Activated effector memory CD4-positive, alpha-beta T cell treated with anti-CD3 and anti-CD28 coated beads, Interleukin-2, amount 50 U/mL, for 16 hours (primary cell): ENCODE results near the gene THOC5.
A peak's percentile ranks its signal among the peaks of the same experiment; 100 is the strongest.
"Not testable (repeated sequence)": the region's sequence is repeated elsewhere in the genome, so short reads cannot be mapped to it uniquely, and the experiment has no call there.

Experiments
- DNase-seq: peaks from one replicate; pipeline ENCODE4 v3.0.0-alpha.2; 2020

The THOC5 gene

GRCh38 chr22:29553351-29554224 lies at the start of gene THOC5:
THOC5 (minus strand) TSS chr22:29553757; CDS start chr22:29549147, 4,610 bp downstream.
- peak; percentile 96 for DNase-seq

- DNase-seq, result no peak
These were observed 45.1 kb upstream of the THOC5 start for GRCh38 chr22:29598684-29599020.

GRCh38 chr22:29597871-29598683 lies 44.5 kb upstream of the THOC5 start:
- not testable (repeated sequence) for DNase-seq

- DNase-seq, result no peak
These were observed 42.9 kb upstream of the THOC5 start for GRCh38 chr22:29596408-29596807.

GRCh38 chr22:29594447-29594846 lies 40.9 kb upstream of the THOC5 start:
- not testable (repeated sequence) for DNase-seq

GRCh38 chr22:29593923-29594322 lies 40.4 kb upstream of the THOC5 start:
- no peak for DNase-seq

- no peak for DNase-seq
These were observed 34.6 kb upstream of the THOC5 start for GRCh38 chr22:29587938-29588699.

GRCh38 chr22:29586193-29586705 lies 32.7 kb upstream of the THOC5 start:
- DNase-seq, result not testable (repeated sequence)

GRCh38 chr22:29584975-29585374 lies 31.4 kb upstream of the THOC5 start:
- no peak for DNase-seq

GRCh38 chr22:29581799-29582198 lies 28.2 kb upstream of the THOC5 start:
- no peak for DNase-seq

- no peak for DNase-seq
These were observed 26.7 kb upstream of the THOC5 start for GRCh38 chr22:29580200-29580810.

GRCh38 chr22:29578462-29579200 lies 25.1 kb upstream of the THOC5 start:
- no peak for DNase-seq

GRCh38 chr22:29574762-29575450 lies 21.3 kb upstream of the THOC5 start:
- DNase-seq, result no peak

GRCh38 chr22:29570912-29571549 lies 17.5 kb upstream of the THOC5 start:
- DNase-seq, result no peak

GRCh38 chr22:29570456-29570855 lies 16.9 kb upstream of the THOC5 start:
- no peak for DNase-seq

GRCh38 chr22:29569011-29569678 lies 15.6 kb upstream of the THOC5 start:
- DNase-seq, result no peak

- no peak for DNase-seq
These were observed 13.8 kb upstream of the THOC5 start for GRCh38 chr22:29567338-29567737.

GRCh38 chr22:29566513-29566912 lies 13.0 kb upstream of the THOC5 start:
- DNase-seq, result not testable (repeated sequence)

GRCh38 chr22:29563652-29564460 lies 10.3 kb upstream of the THOC5 start:
- no peak for DNase-seq
